Fibroblast of lung (primary cell): ENCODE results near the gene DNM3. TPM values are rescaled to one million over a fixed set of nuclear protein-coding genes. Genes with fewer than 3 reads are reported as not detected.
A peak's percentile ranks its signal among the peaks of the same experiment; 100 is the strongest.

Experiments used
- DNase-seq, 2 donors: peaks; one replicate each; pipeline versions ENCODE4 v3.0.0 to v3.0.0-alpha.2; 2010; ENCODE audit warnings: low read depth in 2 of 2
- H2AFZ ChIP-seq: 2 replicates; pipeline ENCODE4 v1.5.1; 2012; ENCODE audit warnings: low read length, control low read depth, inconsistent platforms
- H3K27ac ChIP-seq: 2 replicates; pipeline ENCODE4 v1.5.1; 2011; ENCODE audit warnings: low read length, control low read depth; ENCODE audit not compliant: insufficient read depth
- H3K27me3 ChIP-seq: 2 replicates; pipeline ENCODE4 v1.5.1; 2011; ENCODE audit warnings: mild to moderate bottlenecking, low read length; ENCODE audit not compliant: control insufficient read depth, insufficient read depth
- H3K36me3 ChIP-seq: 2 replicates; pipeline ENCODE4 v1.5.1; 2011; ENCODE audit warnings: low read length; ENCODE audit not compliant: control insufficient read depth, insufficient read depth
- H3K4me1 ChIP-seq: 2 replicates; pipeline ENCODE4 v1.5.1; 2011; ENCODE audit warnings: low read length; ENCODE audit not compliant: control insufficient read depth, insufficient read depth; ENCODE audit errors: extremely low read depth
- H3K4me2 ChIP-seq: 2 replicates; pipeline ENCODE4 v1.5.1; 2011; ENCODE audit warnings: low read length, control low read depth; ENCODE audit not compliant: insufficient read depth; ENCODE audit errors: extremely low read depth
- H3K4me3 ChIP-seq, 4 experiments: fragments of 200-600 bp in 1 of 4; sonication (generic) in 1 of 4; replicated peaks in 1 of 4; 2 replicates each; pipeline ENCODE4 v1.5.1; 2011 to 2016; ENCODE audit warnings: low read length in 4 of 4, low read depth in 3 of 4, mild to moderate bottlenecking in 3 of 4, control low read depth in 2 of 4, inconsistent platforms in 1 of 4, mixed read lengths in 1 of 4; ENCODE audit not compliant: insufficient read depth in 1 of 4; ENCODE audit errors: control extremely low read depth in 1 of 4
- H3K79me2 ChIP-seq: 2 replicates; pipeline ENCODE4 v1.5.1; 2012; ENCODE audit warnings: mild to moderate bottlenecking, low read length, inconsistent platforms; ENCODE audit not compliant: control insufficient read depth, insufficient read depth
- H3K9ac ChIP-seq: 2 replicates; pipeline ENCODE4 v1.5.1; 2011; ENCODE audit warnings: mild to moderate bottlenecking, low read length, control low read depth; ENCODE audit not compliant: insufficient read depth
- H3K9me3 ChIP-seq: 2 replicates; pipeline ENCODE4 v1.5.1; 2012; ENCODE audit warnings: low read depth, low read length; ENCODE audit not compliant: control insufficient read depth, insufficient read depth
- H4K20me1 ChIP-seq: 2 replicates; pipeline ENCODE4 v1.5.1; 2011; ENCODE audit warnings: low read length; ENCODE audit not compliant: control insufficient read depth, insufficient read depth; ENCODE audit errors: extremely low read depth
- CTCF ChIP-seq, 2 donors: IDR thresholded peaks in 1 of 2; conservative IDR thresholded peaks in 1 of 2; 1 replicate in 1 of 2; 2 replicates in 1 of 2; pipeline ENCODE4 v1.5.1; 2011 to 2012; ENCODE audit warnings: low read length in 2 of 2, control low read depth in 1 of 2, inconsistent platforms in 1 of 2, low read depth in 1 of 2, mild to moderate bottlenecking in 1 of 2
- EZH2 ChIP-seq: IDR thresholded peaks from 2 replicates; pipeline ENCODE4 v1.5.1; 2012; ENCODE audit warnings: low read length, control low read depth, mild to moderate bottlenecking; ENCODE audit errors: missing control alignments
- polyA plus RNA-seq, 2 donors: library from polyadenylated mRNA; depleted of rRNA in 1 of 2; stranded (reverse) in 1 of 2; unstranded in 1 of 2; fragments of >200 nt; gene quantifications; 2 replicates each; pipeline ENCODE4 v1.2.1, GENCODE V29; 2011 to 2012; ENCODE audit warnings: missing spikeins in 1 of 2
- total RNA-seq: library from RNA; depleted of rRNA; stranded (reverse); fragments of >200 nt; gene quantifications from 2 replicates; pipeline ENCODE4 v1.2.1, GENCODE V29; 2014

DNM3 gene
- total and polyA plus RNA-seq, 2 donors (not counting 1 experiment from before 2014, with no cell fraction given): 1.6 to 3.6 TPM

DNA sequence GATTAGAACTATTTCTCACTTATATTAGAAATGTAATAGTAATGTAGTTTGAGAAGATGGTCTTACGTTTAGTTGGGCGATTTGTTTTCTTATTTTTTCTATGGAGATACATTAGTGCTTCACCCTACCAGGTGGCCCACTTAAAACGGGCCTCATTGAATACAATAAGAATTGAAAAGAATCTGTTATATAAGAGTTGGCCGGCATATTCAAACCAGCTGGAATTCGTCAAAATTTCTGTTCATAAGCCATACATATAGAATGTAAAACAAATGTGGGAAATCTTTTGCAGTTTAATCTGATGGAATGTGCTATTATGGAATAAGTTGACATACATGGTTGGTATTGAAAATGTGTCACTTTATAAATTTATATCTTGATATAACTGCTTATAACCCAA lies 482.8 kb downstream of the DNM3 start:
- Histone ChIP-seq H3K79me2 (no peaks in the 10 kb centered on the region), H3K4me1 (peaks cover 28% of the 10 kb centered on the region), H3K36me3 (no peaks in the 10 kb centered on the region), H3K27me3 (no peaks in the 10 kb centered on the region), H3K9ac (no peak overlapping the region), H3K9me3 (no peaks in the 10 kb centered on the region), H2AFZ (no peak overlapping the region), H3K4me3 (no peak overlapping the region), H3K27ac (no peak overlapping the region), H3K4me2 (no peak overlapping the region), H4K20me1 (no peaks in the 10 kb centered on the region)
- TF ChIP-seq CTCF (conservative IDR thresholded peaks at IDR 0.05 in 1 of 2, IDR thresholded peaks at IDR 0.05 in 1 of 2; ENCODE audit: low read depth in 1 of 2, low read length in 2 of 2) (no peak), EZH2 (no peak)
- DNase-seq: no peak

DNA sequence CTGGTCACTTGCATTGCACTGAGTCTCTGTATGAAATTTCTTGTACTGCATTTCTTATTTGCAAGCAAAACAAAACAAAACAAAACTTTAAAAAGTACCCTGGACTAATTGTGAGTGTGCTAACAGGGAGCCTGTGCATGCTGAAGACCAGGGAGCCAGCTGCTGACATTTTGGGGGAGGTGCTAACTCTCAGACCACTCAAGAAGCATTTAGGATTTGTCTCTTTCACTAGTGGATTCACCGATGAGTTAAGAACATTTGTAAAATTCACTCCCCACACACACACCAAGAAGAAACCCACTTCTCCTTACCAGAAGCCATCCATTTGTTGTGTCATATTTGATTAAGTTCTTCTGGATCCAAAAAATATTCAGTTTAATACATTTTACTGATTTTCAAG lies 483.5 kb downstream of the DNM3 start:
- no peak for DNase-seq
- no peak overlapping the region for H3K27ac ChIP-seq
- H3K4me3 ChIP-seq: no peak overlapping the region
- H3K27me3 ChIP-seq: no peaks in the 10 kb centered on the region
- H3K9ac ChIP-seq: no peak overlapping the region
- H3K79me2 ChIP-seq: no peaks in the 10 kb centered on the region
- H3K4me1 ChIP-seq: peaks cover 28% of the 10 kb centered on the region
- H3K4me2 ChIP-seq: no peak overlapping the region
- TF ChIP-seq EZH2 (no peak), CTCF (conservative IDR thresholded peaks at IDR 0.05 in 1 of 2, IDR thresholded peaks at IDR 0.05 in 1 of 2; ENCODE audit: low read depth in 1 of 2, low read length in 2 of 2) (no peak)
- H3K36me3 ChIP-seq: no peaks in the 10 kb centered on the region
- H2AFZ ChIP-seq: no peak overlapping the region
- H3K9me3 ChIP-seq: no peaks in the 10 kb centered on the region
- no peaks in the 10 kb centered on the region for H4K20me1 ChIP-seq

- peak; percentile 36 to 84 for DNase-seq
- H3K4me2 ChIP-seq: peak overlapping the region; percentile 8
- no peaks in the 10 kb centered on the region for H3K9me3 ChIP-seq
- H3K27me3 ChIP-seq: no peaks in the 10 kb centered on the region
- no peak overlapping the region for H3K4me3 ChIP-seq
- no peak overlapping the region for H2AFZ ChIP-seq
- H3K27ac ChIP-seq: no peak overlapping the region
- TF ChIP-seq EZH2 (no peak), CTCF (conservative IDR thresholded peaks at IDR 0.05 in 1 of 2, IDR thresholded peaks at IDR 0.05 in 1 of 2; ENCODE audit: low read depth in 1 of 2, low read length in 2 of 2) (no peak)
- H4K20me1 ChIP-seq: no peaks in the 10 kb centered on the region
- no peak overlapping the region for H3K9ac ChIP-seq
- H3K79me2 ChIP-seq: no peaks in the 10 kb centered on the region
- H3K4me1 ChIP-seq: peaks cover 28% of the 10 kb centered on the region
- no peaks in the 10 kb centered on the region for H3K36me3 ChIP-seq
Observed at GRCh38 chr1:172325531-172325930, 484.2 kb downstream of the DNM3 start.
